ENCODE measurements around the gene E2F6. TPM values are rescaled to one million over a fixed set of nuclear protein-coding genes. Genes with fewer than 3 reads are reported as not detected.
A peak's percentile ranks its signal among the peaks of the same experiment; 100 is the strongest.

The E2F6 gene
- total RNA-seq, 1 donor from 2014 or later, result 13.7 TPM

DNA sequence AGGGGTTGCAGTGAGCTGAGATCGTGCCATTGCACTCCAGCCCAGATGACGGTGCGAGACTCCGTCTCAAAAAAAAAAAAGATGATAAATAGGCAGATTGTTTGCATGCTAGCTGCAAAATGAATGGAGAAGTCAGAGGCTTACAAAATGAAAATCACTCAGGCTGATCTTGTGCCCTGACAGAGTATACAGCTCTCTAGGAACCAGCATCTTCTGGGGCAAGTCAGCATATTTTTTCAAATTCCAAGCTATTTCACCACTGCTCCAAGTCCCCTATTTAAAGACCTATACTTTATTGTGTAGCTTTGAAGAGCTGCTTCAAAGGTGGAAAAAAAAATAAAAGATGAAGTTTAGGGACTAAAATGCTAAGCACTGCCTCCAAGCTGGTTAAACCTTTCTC, 6.1 kb downstream of the E2F6 start:
- no peak for DNase-seq (ENCODE audit: extremely low read depth, low read depth, low spot score)

GRCh38 chr2:11458753-11459152, 7.2 kb downstream of the E2F6 start:
- no peak for DNase-seq (ENCODE audit: extremely low read depth, low read depth, low spot score)

- no peak for DNase-seq (ENCODE audit: extremely low read depth, low read depth, low spot score)
Measured at GRCh38 chr2:11457935-11458334, 8.0 kb downstream of the E2F6 start.

DNA sequence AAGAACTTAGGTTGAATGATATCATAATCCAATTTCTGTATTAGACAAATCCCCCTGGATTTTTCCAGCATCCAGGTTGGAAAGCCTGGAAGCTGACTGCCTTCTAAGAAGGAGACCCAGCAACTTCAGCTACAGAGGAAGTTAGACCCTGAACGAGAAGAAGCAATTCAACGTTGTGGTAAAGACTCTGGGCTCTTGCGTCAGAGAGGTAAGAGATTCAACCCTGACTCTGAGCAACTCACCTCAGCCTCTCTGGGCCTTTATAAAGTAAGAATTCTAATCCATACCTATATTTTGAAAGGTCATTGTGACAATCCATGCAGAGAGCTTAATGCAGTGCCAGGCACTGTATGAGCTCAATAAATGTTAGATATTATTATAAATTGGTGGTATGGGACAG, 9.7 kb downstream of the E2F6 start:
- no peak for DNase-seq (ENCODE audit: extremely low read depth, low read depth, low spot score)

DNA sequence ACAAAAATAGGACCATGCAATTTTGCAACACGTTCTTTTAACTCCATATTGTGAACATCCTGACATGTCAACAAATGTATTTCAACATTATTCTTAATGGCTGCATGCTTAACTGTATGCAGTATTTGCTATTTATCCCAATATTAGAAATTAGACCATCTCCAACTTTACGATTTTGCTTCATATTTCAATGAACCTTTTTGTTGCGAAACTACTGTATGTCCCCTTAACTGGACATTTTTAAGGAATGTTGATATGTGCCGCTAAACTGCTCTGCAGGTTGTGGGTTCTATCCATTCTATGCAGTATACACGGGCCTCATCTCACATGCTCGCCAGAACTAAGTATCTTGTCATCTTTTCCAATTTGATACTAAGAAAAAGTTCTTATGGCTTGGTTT, 11.1 kb downstream of the E2F6 start:
- DNase-seq (ENCODE audit: extremely low read depth, low read depth, low spot score), result no peak

GRCh38 chr2:11450791-11451190, 15.2 kb downstream of the E2F6 start:
- no peak for DNase-seq (ENCODE audit: extremely low read depth, low read depth, low spot score)

DNA sequence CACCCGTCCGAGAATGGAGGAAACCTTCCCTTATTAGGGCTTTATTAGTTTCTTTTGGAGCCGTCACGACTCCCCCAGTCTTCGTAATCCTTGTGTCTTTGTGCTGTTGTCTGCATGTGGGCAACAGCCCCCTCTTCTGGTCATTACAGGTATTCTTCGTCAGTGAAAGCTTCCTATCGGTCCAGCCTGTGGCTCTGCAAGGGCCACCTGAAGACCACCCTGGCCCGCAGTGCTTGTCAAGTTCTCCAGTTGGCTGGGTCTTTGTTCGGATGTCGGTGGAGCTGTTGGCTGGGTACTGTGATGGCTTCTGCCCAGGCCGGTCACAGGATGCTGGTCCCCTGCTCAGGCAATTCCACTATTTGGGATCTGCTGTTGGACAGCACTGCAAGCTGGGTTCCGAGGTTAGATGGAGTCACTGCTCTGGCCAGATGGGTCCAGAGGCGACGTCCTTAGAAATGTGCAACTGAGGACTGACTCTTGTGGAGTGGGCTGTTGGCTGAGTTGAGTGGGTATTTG, 19.2 kb downstream of the E2F6 start:
- DNase-seq (ENCODE audit: extremely low read depth, low read depth, low spot score), result peak; percentile 33

DNA sequence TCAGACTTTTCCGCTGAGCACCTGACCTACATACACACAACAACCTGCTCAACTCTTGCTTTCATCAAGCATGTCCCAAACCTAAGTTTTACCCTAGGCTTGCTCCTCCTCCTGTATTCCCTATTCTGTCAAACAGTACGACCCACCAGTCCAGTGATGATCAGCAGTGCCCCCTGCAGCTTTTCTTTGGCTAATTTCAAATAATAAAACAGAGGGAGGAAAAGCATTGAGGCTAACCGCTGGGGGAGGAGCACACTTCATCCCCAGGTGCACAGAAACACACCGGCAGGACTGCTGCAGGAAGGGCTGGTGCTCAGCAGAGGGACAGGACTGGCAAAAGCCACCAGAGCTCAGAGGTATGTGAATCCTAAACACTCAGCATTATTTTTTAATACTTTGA, 21.2 kb downstream of the E2F6 start:
- DNase-seq (ENCODE audit: extremely low read depth, low read depth, low spot score), result no peak

- DNase-seq (ENCODE audit: extremely low read depth, low read depth, low spot score), result no peak
Measured at GRCh38 chr2:11438555-11439080, 27.3 kb downstream of the E2F6 start.

GRCh38 chr2:11437602-11438001, 28.4 kb downstream of the E2F6 start:
- no peak for DNase-seq (ENCODE audit: extremely low read depth, low read depth, low spot score)

DNA sequence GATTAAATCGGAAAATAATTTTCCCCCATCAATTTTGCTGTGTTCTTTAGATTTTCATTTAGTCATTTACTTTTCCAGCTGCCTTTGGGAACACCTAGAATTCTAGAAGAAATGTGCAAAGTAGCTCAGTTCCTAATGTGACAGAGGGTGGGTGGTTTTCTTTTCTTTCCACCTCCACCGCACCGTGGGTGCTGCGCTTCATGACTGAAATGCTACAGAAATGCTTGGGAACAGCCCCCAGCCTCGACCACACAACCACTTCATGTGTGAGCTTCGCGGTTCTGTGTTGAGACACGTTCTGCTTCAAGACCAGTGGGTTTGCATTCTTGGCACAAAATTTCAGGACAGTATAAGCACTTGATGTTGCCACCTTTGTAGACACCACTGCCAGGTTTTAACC, 30.9 kb downstream of the E2F6 start:
- DNase-seq (ENCODE audit: extremely low read depth, low read depth, low spot score), result no peak

GRCh38 chr2:11434443-11434842, 31.5 kb downstream of the E2F6 start:
- no peak for DNase-seq (ENCODE audit: extremely low read depth, low read depth, low spot score)

- no peak for DNase-seq (ENCODE audit: extremely low read depth, low read depth, low spot score)
Measured at GRCh38 chr2:11433822-11434221, 32.1 kb downstream of the E2F6 start.

DNA sequence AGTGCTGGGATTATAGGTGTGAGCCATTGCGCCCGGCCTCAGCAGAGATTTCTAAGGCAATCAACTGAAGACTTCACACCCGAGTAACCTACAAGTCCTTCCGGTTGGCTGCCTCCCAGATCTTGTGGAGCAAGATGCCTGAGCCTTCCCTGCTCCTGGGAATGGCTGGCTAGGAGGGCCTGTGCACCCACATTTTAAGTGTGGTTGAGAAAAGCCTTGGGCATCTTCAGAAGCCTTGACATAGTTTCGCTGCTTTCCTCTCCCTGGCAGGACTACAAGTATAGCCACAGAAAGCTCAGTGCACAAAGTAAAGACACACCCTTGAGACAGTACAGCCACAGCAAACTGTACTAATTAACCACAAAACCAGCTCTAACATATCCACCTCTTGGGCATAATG, 35.2 kb downstream of the E2F6 start:
- DNase-seq (ENCODE audit: extremely low read depth, low read depth, low spot score), result no peak

DNA sequence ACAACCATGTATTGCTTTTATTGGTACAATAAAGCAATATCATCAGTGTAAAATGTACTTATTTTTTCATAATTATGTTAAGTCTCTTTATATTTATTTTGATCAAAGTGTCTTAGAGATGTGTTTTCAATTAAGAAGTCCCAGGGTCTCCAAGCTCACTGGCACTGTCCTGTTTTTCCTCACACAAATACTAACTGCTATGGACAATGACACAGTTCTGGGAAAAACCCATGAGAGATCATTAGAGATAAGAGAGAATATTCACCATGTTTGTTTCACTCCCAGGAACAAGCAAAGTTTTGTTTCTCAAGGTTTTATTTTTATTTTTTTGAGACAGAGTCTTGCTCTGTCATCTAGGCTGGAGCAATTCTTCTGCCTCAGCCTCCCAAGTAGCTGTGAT, 38.7 kb downstream of the E2F6 start:
- DNase-seq (ENCODE audit: extremely low read depth, low read depth, low spot score), result no peak

GRCh38 chr2:11422901-11423435, 43.0 kb downstream of the E2F6 start:
- DNase-seq (ENCODE audit: extremely low read depth, low read depth, low spot score), result no peak

GRCh38 chr2:11422491-11422865, 43.5 kb downstream of the E2F6 start:
- DNase-seq (ENCODE audit: extremely low read depth, low read depth, low spot score), result no peak

GRCh38 chr2:11421863-11422490, 44.0 kb downstream of the E2F6 start:
- DNase-seq (ENCODE audit: extremely low read depth, low read depth, low spot score), result no peak

DNA sequence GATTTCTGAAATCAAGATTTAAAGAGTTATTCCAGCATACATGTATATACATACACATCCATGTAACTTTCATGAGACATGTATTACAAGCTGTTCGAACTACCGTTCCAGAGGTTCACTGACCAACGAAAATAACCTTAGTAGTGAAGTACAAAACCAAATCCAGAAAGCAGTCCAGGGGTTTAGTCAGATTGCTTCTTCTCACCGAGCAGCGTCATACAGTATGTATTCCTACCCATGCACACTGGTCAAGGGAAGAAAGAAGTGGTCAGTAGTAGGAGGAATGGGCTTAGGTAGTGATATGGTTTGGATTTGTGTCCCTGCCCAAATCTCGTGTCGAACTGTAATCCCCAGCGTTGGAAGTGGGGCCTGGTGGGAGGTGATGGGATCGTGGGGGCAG, 45.3 kb downstream of the E2F6 start:
- DNase-seq (ENCODE audit: extremely low read depth, low read depth, low spot score), result no peak

- no peak for DNase-seq (ENCODE audit: extremely low read depth, low read depth, low spot score)
Measured at GRCh38 chr2:11420190-11420589, 45.8 kb downstream of the E2F6 start.

GRCh38 chr2:11419781-11420180, 46.2 kb downstream of the E2F6 start:
- no peak for DNase-seq (ENCODE audit: extremely low read depth, low read depth, low spot score)

DNA sequence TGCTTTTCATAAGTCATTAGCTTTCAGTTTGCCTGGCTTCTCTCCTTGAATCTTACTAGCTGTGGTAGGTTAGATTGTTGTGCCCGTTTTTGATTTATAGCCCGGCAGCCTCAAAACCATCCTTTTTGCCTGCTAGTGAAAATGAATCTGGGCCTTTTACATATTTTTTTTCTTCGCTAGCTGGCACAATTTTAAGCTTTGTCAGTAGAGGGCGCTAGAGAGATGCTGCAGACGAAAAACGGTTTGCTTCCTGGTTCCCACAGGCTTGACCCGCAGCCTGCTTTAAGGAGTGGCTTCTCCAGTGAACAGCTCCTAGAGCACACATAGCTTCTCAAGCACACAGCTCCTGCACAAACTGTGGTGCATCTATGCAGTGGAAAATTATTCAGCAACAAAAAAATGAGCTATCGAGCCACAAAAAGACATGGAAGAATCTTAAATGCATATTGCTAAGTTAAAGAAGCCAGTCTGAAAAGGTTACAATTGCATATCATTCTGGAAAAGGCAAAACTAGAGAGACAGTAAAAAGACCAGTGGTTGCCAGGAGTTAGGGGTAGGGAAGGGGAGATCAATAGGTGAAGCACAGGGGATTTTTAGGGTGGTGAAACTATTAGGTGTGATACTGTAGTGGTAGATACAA, 47.9 kb downstream of the E2F6 start:
- DNase-seq (ENCODE audit: extremely low read depth, low read depth, low spot score), result no peak

All from glomerular endothelial cell (primary cell).